GM19468 (cell line): ENCODE measurements around the gene SP6.

Experiments
- ATAC-seq: cut with Tn5 transposase; IDR thresholded peaks from one replicate; pipeline ENCODE4 v1.9.1; 2021; ENCODE audit warnings: mild to moderate bottlenecking, moderate library complexity, moderate number of reproducible peaks; ENCODE audit not compliant: unreplicated experiment; ENCODE audit errors: extremely low read depth

Gene SP6

GRCh38 chr17:47850692-47851573 lies at the start of gene SP6:
Gene SP6, minus strand, starts transcription at chr17:47851163. Its CDS starts 2,734 bp downstream, at chr17:47848429.
- ATAC-seq: no peak

- no peak for ATAC-seq
These were observed 48.7 kb upstream of the SP6 start for GRCh38 chr17:47899643-47900042.

DNA sequence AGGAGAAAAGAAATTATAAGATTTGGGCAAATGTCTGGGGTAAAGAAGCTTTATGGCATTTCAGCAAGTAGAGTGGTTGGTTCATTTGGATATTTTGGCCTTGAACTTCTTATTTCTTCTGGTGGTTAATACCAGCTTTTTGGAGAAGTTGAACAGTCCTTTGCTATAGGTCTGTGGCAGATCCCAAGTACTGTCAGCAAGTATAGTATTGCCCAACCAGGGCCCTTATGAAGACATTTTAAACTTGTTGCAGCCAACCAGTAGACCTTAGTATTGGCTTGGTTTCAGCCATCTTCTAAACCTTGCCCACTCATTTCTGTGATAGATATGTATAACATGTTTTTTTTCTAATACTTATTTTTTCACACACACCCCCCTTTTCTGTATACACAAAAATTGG lies 47.3 kb upstream of the SP6 start:
- no peak for ATAC-seq

DNA sequence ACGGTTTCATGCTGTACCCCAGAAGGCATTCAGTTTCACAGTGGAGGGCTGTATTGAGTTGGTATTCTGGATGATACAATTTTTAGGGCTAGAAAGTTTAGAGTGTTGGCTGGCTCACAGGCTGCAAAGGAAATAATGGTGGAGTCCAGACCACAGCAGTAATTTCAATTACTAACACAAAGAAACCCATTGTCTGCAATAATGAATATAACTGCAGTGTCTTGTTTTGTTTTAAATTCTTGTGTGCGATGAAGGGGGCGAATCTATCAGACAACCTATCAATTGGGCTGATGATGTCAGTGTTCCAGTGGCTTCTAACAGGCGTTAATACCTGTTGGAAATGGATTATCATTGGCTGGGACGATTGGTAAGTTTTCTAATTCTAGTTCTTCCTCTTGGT lies 46.6 kb upstream of the SP6 start:
- ATAC-seq: no peak

- no peak for ATAC-seq
These were observed 45.9 kb upstream of the SP6 start for GRCh38 chr17:47896672-47897490.

GRCh38 chr17:47895856-47896671 lies 45.1 kb upstream of the SP6 start, which contains the start of gene SP2:
Gene SP2, plus strand, starts transcription at chr17:47896236. Its CDS starts 51 bp downstream, at chr17:47896287.
- ATAC-seq: peak; percentile 92

GRCh38 chr17:47895347-47895855 lies 44.4 kb upstream of the SP6 start:
- ATAC-seq: no peak

DNA sequence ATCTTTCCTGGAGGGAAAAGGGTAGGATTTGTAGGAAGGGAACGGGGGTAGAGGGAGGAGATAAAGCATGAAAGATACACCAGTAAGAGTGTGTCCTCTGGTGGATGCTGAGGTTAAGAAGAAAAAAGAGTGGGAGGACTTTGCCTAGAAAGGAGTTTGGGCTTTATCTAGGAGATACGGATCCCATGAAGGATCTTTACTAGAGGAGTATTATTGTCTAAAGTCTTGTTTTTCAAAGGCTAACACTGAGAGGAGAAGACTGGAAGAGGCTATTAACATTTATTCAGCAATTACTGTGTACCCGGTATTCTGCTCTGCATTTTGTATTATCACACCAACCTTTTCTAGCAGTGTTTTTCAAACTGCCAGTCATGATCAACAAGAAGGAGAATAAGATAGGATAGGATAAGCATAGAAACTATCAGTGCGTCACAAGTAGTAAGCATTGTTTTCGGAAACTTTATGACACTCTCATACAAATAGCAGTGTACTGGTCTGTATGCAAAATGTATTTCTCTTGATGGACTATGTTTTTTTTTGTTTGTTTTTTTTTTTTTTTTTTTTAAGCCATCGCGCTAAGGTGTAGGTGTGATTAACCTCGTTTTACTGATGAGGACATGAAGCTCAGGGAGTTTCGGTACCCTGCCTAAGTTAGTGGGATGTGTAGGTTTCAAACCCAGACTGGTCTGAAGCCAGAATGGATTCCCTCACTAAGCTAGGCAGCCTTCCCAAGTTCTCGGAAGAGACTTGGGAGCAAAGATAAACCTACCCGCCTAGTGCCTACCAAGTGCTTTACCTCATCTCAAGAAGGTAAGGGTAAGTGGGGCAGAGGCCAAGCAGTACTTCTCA lies 43.8 kb upstream of the SP6 start:
- ATAC-seq: no peak

GRCh38 chr17:47891545-47892088 lies 40.7 kb upstream of the SP6 start:
- ATAC-seq: no peak

DNA sequence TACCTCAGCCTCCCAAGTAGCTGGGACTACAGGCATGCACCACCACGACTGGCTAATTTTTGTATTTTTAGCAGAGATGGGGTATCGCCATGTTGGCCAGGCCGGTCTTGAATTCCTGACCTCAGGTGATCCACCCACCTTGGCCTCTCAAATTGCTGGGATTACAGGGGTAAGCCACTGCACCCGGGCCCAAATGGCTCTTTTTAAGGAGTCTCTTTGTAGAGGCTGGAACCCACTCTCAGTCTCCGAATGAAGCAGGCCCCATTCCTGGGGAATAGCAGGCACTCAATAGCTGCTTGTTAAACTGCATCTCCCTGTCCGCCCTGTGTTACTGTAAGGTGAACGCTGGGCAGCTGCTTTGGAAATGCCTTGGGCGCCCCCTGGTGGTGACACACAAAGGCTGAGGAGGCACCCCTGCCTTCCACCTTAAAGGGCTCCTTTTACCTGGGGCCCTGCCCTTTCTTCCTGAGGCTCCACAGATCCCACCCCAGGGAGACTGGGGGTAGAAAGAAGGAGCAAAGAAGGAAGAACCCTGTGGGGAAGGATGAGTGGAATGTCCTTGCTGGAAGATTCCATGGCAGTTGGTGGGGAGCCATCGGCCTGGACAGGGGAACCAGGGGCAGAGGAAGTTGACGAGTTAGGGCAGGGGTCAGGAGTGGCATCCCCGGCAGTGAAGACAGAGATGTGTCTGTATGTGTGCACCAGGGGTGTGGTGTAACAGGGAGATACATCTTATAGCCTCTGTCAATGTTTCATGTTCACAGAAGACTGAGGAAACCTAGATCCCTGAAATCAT lies 39.0 kb upstream of the SP6 start:
- no peak for ATAC-seq

GRCh38 chr17:47888293-47888692 lies 37.3 kb upstream of the SP6 start:
- no peak for ATAC-seq

- no peak for ATAC-seq
These were observed 34.2 kb upstream of the SP6 start for GRCh38 chr17:47884905-47885730.

DNA sequence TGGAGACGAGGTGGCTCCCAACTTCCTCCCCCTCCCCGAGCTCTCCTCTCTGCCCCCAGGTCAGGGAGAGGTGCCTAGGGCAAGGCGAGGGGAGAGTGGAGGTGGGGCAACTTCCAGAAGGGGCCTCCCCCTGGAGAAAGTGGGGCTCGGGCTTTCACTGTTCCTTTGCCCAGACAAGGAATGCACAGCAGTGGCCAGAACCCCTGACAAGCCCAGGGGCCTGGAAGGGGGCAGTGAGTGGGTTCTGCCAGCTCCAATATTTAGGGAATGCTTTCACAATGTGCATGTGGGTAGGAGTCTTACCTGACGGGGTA lies 33.4 kb upstream of the SP6 start:
- no peak for ATAC-seq

GRCh38 chr17:47883589-47884426 lies 32.8 kb upstream of the SP6 start:
- ATAC-seq: no peak

- no peak for ATAC-seq
These were observed 32.0 kb upstream of the SP6 start for GRCh38 chr17:47882695-47883588.

- no peak for ATAC-seq
These were observed 31.3 kb upstream of the SP6 start for GRCh38 chr17:47882247-47882646.
